ENCODE data around the gene SYT3. TPM values are rescaled to one million over a fixed set of nuclear protein-coding genes. Genes with fewer than 3 reads are reported as not detected.

SYT3 gene
- total RNA-seq: not detected in 2 replicates

GRCh38 chr19:50639121-50640112 is at the start of gene SYT3:
SYT3 (minus strand) TSS chr19:50639881; CDS start chr19:50637411, 2,470 bp downstream.

GRCh38 chr19:50649433-50650391 is 10.0 kb upstream of the SYT3 start, which contains the start of gene C19orf81:
C19orf81 (plus strand) TSS chr19:50649445; CDS start chr19:50649445, 0 bp downstream.

Other genes with a start within 250 kb of the SYT3 start
- not detected in 2 replicates for gene SPIB, start 220.9 kb downstream of the SYT3 start, total RNA-seq
- under 0.01 TPM in 2 replicates for gene MYBPC2, start 207.0 kb downstream of the SYT3 start, total RNA-seq
- gene EMC10, start 163.4 kb downstream of the SYT3 start, total RNA-seq: 32.5 and 38.9 TPM in 2 replicates
- gene GARIN5A, start 163.0 kb downstream of the SYT3 start, total RNA-seq: 0.26 and 0.47 TPM in 2 replicates
- 49.2 and 52.6 TPM in 2 replicates for gene JOSD2, start 128.7 kb downstream of the SYT3 start, total RNA-seq
- gene ASPDH, start 126.0 kb downstream of the SYT3 start, total RNA-seq: not detected in 2 replicates
- gene LRRC4B, start 71.4 kb downstream of the SYT3 start, total RNA-seq: under 0.01 and 0.94 TPM in 2 replicates
- gene C19orf81, start 9.6 kb upstream of the SYT3 start, total RNA-seq: not detected in 2 replicates
- 0.60 and 3.3 TPM in 2 replicates for gene SHANK1, start 79.9 kb upstream of the SYT3 start, total RNA-seq
- 21.3 and 46.3 TPM in 2 replicates for gene CLEC11A, start 83.5 kb upstream of the SYT3 start, total RNA-seq
- gene GPR32, start 130.6 kb upstream of the SYT3 start, total RNA-seq: not detected in 2 replicates
- not detected in 2 replicates for gene ACP4, start 150.5 kb upstream of the SYT3 start, total RNA-seq
- not detected in 2 replicates for gene KLK1, start 183.9 kb upstream of the SYT3 start, total RNA-seq
- 0.09 TPM in 1 of 2 replicates, not detected in the other for gene KLK15, start 193.7 kb upstream of the SYT3 start, total RNA-seq
- 0.09 TPM in 1 of 2 replicates, not detected in the other for gene KLK3, start 215.0 kb upstream of the SYT3 start, total RNA-seq
- gene KLK2, start 233.6 kb upstream of the SYT3 start, total RNA-seq: not detected in 2 replicates

All from bronchial smooth muscle cell (primary cell).